DMS53 (cell line): ENCODE results near the gene TMA7.
A peak's percentile ranks its signal among the peaks of the same experiment; 100 is the strongest.
"Not testable (repeated sequence)": the region's sequence is repeated elsewhere in the genome, so short reads cannot be mapped to it uniquely, and the experiment has no call there.

Experiments used
- DNase-seq: peaks from one replicate; lab custom pipeline; 2025; lab: John Stamatoyannopoulos, UW

The TMA7 gene

GRCh38 chr3:48439820-48440589 is at the start of gene TMA7, which contains the start of gene CCDC51:
Gene TMA7 (plus strand): TSS chr3:48440257. CDS start chr3:48440297, 40 bp downstream.
Gene CCDC51 (minus strand): TSS chr3:48440119. CDS start chr3:48435128, 4,991 bp downstream.
- peak; percentile 93 for DNase-seq

- DNase-seq: no peak
These were observed 45.7 kb upstream of the TMA7 start for GRCh38 chr3:48394391-48394790.

DNA sequence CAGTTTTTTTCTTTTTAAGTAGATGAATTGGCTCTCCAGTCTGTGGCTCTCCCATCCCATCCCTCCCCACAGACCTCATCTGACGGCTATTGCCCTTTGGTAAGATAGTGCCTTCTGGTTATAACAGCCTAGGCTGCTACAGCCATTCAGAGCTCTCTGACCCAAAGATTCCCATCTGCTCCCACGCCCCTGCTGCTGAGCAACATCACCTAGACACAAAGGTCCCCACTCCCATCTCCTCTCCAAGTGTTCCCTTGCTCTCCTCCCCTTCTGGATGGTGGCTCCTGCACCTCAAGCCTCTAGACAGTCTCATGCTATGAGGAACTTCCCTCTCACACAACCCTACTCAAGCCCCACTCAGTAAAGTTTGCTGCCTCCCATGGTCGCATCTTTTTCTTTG is 44.3 kb upstream of the TMA7 start:
- DNase-seq: no peak

DNA sequence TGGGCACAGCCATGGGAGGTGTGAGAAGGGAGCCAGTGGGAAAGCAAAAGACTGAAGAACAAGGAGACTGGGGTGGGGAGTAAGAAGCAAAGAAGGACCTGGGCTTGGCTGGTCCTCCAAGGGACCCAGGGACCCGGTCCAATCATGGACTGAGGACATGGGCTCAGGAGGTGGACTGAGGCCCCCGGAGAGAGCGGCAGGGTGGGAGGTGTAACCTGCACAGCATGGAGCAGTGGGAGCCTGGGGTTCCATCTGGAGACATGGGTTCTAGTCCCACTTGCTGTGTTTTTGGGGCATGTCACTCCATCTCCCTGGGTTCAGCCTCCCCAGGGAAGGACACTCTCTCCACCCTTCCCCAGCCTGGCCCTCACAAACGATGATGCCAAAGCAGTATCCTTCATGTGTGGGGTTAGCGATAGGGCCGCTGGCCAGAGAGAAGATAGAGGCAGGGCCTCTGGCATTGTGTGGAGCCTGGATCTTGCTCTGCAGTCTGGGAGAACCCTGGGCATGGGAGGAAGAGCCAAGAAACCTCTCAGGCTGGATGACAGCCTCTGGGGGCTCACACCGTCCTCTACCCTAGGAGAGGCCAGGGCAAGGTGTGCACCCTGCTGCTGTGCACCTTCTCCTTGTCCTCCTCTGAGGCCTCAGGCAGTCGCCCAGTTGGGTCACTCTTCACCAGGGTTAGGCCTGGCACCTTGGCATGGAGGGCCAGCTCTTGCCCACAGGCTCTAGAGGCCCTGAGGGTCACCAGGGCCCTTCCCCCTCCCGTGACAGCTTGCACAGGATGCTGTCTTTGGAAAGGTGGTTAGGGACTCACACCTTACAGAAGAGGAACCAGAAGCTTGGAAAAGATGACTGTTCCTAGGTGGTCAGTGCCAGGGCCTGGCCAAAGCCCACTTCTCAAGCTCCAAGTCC is 42.0 kb upstream of the TMA7 start:
- no peak for DNase-seq

GRCh38 chr3:48398701-48399386 is 41.2 kb upstream of the TMA7 start:
- DNase-seq: no peak

GRCh38 chr3:48399387-48400172 is 40.5 kb upstream of the TMA7 start:
- DNase-seq: no peak

DNA sequence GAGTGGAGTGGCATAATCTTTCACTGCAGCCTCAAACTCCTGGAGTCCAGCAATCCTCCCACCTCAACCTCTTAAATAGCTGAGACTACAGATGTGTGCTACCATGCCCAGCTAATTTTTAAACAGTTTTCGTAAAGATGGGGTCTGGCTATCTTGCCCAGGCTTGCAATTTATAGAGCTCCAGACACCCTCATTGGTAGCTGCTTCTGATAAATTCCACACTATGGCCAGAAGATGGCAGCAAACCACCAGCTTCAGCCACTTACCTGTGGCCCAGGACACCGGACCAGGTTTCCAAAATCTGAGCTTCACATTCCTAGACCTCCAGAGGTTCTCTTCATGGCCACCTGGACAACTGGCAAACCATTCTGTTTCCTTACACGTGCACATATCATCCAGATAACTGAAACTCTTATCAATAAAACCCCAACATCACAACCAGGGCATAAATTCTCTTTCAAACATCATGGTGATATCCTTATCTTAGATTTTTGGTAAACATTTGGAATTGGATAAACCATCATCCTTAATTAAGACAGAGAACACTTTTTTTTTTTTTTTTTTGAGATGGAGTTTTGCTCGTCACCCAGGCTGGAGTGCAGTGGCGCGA is 39.1 kb upstream of the TMA7 start:
- peak; percentile 52 for DNase-seq

GRCh38 chr3:48401434-48401901 is 38.6 kb upstream of the TMA7 start:
- DNase-seq: not testable (repeated sequence)

- no peak for DNase-seq
These were observed 37.8 kb upstream of the TMA7 start for GRCh38 chr3:48402281-48402732.

DNA sequence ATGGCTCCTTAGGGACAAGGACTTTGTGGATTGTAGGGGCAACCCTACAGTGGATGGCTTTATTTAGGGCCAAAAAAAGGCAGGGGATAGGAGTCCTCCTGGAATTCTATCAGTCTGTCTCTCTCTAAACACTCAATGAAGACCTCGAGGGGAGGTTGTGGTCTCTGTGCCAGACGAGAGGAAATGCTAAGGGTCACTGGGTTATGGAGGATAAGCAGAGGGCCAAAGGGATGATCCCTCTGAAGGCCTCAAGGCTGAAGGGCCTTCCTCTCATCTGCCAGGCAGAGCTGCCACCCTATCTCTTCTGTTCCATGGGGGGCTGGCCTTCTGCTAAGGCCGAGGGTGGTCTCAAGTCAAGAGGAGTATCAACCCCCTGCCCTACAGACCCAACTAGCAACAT is 37.1 kb upstream of the TMA7 start:
- no peak for DNase-seq

DNA sequence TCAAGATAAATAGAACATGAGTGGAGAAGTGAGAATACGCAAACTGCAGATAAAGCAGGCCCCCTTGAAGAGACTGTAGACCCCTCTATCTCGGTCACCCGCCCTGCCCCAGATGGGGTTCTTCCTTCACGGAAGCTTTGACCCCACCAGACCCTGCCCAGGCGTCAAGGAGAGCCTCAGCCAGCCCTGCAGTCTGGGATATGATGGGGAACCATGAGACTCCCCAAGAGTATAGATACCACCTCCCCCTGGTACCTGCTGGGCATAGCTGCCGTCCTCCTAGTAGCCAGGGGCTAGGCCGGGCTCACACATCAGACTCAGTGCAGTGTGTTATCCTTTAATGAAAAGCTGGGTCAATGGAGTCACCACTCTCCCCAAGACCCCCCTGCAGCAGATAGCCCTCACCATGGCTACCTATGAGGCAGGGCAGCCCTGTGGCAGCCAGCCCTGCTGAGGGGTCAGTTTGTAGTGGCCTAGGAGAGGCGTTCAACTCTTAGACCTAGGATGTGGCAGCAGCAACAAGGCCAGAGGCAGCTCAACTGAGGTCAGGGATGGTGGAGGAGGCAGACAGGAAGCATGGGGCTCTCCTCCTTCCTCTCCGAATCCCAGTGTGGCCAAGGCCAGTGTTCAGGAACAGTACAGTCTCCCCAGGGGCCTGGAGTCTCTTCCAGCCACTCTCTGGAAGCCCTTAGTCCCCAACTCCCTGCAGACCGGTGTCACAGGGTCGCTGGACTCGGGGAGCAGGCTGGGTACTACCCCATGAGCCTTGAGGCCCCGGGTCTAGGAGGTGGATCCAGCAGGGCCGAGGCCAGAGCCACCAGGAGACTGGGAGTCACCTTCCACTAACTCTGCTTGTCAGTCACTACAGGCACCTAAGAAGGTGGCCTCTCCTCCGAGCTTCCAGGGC is 36.3 kb upstream of the TMA7 start:
- no peak for DNase-seq

DNA sequence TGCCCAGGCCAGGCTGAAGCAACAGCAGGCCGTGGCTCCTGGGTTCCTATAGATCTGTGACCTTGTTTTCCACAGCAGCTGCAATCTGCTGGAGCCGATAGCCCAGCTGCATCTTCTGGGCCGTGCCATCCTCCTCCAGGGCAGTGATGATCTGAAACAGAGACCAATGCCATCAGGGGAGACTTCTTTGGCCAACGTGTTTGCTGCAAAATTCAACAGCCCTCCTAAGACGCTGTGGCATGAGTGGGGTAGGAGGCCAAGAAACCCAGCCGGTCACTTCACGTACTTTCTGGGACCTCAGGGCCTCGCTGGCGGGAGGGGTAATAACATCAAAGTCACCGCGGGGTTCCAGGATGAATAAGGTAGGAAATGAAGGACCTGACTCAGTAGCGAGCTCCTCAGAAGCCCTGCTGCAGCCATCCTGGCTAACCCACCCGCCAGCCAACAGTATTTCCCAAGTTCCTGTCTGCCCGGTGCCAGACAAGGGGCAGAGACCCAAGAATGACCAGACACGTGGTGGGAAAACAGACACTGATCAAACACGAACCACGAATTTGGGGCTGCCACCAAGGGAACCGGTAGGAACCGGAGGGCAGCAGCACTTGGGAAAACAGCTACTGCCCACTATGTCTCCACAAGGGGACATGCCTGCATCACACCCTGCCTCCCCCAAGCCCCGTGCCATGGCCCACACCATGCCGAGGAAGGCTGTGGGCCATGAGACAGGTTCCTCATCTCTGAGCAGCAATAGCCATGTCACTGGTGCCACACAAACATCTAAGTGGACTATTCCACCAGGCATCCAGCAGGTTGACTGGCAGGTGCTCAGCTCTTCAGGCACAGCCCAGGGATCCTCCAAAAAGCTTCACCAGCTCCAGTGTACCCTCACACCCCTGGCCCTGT is 35.4 kb upstream of the TMA7 start:
- DNase-seq: no peak

DNA sequence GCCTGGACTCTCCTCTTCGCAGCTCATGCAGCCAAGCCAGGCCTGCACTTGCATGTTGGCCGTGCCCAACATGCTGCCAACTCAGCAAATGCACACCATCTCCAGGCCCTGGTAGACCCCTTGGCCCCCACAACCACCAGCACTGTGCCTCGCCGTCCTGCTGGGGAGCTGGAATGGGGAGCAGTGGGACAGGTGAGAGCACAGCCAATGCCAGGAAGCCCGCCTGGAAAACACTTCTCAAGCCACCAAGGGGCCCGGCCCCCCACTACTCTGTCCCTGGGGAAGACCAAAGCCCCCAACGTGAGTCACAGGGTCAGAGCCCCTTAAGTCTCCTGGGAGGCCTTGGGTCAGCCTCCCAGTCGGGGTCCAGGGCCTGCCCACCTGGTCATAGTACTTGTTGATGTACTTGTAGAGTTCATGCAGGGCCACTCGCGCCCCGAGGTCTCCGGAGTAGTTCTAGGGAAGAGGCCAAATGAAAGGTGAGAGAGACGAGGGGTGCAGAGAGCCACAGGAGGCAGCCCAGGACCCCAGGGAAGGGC is 34.6 kb upstream of the TMA7 start:
- no peak for DNase-seq

- no peak for DNase-seq
These were observed 34.1 kb upstream of the TMA7 start for GRCh38 chr3:48405971-48406370.

DNA sequence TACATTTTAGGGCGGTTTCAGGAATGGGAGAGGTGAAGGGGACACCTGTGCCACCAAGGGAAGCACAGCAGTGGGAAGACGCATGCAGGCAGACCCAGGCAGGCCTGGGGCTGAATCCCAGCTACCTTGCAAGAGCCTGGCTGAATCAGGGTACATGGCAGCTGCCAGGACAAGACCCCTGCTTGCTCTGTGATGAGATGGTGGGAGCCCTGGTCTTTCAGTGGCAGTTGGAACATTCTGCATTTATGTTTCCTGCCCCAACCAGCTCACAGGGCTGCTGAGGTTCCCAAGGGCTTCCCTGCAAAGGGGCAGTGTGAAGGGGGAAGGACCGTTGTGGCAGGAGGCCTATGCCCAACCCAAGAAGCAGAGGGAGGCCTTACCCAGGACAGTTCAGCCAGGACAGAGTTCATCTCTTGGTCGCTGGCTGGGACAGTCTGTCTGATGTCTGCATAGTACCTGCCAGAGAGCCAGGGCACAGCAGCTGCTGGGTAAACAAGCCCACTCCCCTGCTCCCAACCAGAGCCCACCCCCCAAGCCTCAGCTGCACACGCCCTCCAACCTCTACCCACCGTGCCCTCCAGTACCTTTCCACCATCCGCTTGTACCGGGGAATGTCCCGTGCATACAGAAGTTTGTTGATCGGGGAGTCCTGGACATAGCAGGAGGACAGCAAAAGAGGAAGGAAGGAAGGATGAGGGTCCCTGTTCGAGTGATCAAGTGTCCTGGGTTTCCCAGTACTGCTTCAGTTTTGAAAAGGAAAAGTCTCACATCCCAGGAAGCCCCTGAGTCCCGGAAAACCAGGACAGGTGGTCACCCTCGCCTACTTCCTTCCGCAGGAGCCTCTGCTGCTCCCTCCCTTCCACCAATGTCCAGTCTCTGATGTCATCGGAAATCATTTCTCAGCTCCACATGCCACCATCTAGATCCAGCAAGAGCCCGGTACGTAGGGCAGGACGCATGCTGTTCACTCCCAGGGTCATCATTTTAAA is 33.3 kb upstream of the TMA7 start:
- no peak for DNase-seq

DNA sequence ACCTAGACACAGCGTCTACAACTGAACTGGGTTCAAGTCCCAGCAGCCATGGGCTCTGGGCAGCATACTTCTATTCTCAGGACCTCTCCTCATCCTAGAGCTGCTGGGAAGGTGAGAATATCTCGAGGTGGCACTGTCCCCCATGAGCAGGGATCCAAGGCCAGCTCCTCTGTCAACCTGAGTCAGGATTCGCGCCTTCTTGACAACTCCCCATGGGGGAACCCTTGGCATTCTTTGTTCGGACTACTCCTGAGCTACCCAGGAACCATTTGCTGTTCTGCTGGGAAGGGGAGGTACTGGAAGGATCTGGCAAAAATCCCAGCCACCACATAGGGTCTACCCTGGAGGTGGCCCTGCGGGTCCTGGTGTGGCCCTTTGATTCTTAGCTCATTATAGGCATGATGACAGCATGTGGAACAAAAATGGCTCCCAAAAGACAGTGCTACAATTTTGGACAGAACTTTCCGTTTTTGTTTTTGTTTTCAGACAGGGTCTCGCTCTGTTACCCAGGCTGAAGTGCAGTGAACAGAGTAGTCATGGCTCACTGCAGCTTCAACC is 32.4 kb upstream of the TMA7 start:
- DNase-seq: no peak

DNA sequence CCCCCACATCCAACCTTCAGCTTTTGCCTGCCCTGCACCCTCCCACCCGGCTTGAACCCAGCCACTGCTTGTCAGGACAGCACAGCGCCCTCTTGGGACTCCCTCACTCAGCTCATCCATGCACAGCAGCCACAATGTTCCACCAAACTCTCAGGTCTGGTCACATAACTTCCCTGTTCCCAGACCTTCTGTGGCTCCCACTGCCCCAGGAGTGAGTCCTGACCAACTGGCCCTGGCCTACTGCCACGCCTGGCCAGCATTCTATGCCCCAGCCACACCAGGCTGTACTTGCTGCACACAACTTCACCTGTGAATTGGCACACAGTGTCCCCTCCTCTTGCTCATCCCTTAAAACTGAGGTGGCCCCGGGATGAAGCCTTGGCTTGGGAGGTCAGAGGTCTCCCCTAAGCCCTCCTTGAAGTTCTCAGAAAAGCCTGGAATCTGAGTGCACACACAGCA is 31.2 kb upstream of the TMA7 start:
- DNase-seq: no peak
